ENCODE measurements around the gene ACTL6B.
"Not testable (repeated sequence)": the region's sequence is repeated elsewhere in the genome, so short reads cannot be mapped to it uniquely, and the experiment has no call there.

Gene ACTL6B

GRCh38 chr7:100673302-100673941 is 17.2 kb upstream of the ACTL6B start, which contains the start of gene GNB2:
TSS of gene GNB2 (plus strand) at chr7:100673740. CDS start at chr7:100676266, 2,526 bp downstream.
- peak; percentile 79 to 100 (median 98) for DNase-seq

- no peak for DNase-seq
Observed at GRCh38 chr7:100671353-100672327, 15.4 kb upstream of the ACTL6B start.

GRCh38 chr7:100670074-100670473 is 13.8 kb upstream of the ACTL6B start:
- no peak for DNase-seq

- not testable (repeated sequence) for DNase-seq
Observed at GRCh38 chr7:100669106-100669505, 12.9 kb upstream of the ACTL6B start.

- no peak for DNase-seq
Observed at GRCh38 chr7:100668069-100668449, 11.8 kb upstream of the ACTL6B start.

DNA sequence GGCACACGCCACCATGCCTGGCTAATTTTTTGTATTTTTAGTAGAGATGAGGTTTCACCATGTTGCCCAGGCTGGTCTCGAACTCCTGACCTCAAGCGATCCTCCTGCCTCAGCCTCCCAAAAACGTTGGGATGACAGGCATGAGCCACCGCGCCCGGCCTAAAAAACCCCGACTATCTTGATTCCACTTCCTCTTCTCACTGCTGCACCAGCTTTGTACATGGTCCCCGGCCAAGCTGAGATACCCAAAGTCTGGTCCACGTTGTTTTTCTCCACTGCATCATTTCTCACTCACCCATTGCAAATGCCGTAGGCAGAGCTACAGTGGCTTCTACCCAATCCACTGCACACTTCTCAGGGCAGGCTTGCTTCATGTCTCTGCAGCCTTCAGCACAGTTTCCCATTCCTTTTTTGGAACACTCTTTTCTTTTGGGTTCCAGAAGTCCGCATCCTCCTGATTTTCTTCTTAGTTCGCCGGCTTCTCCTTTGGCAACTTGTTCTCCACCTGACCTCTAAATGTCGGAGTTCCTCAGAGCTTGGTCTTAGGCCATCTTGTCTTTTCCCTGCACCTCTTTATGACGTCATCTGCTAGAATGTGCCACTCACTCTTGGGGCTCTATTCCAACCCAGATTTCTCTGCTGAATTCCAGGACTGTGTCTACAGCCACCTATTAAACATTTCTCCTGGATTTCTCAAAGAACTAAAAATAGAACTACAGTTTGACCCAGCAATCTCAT is 11.3 kb upstream of the ACTL6B start:
- no peak for DNase-seq

DNA sequence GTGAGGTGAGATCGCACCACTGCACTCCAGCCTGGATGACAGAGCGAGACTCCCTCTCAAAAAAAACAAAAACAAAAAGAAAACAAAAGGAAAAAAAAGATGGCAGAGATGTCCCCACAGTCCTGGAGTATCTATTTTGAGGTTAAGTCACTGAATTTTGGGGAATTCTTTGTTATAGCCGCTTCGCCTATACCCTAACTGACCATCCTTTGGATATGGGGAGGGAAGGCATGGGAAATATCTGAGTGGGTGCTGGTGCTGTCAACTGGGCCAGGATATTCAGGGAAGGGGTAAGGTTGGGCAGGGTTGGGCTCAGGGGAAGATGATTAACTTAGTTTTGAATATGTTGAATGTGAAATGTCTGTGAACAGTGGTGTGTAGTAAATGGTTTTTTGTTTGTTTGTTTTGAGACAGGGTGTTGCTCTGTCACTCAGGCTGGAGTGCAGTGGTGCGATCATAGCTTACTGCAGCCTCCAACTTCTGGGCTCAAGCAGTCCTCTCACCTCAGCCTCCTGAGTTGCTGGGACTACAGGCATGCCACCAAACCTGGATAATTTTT is 9.0 kb upstream of the ACTL6B start:
- no peak for DNase-seq

GRCh38 chr7:100662194-100662776 is 6.0 kb upstream of the ACTL6B start:
- not testable (repeated sequence) for DNase-seq

GRCh38 chr7:100654908-100655831 is 1.1 kb downstream of the ACTL6B start:
- DNase-seq: no peak

GRCh38 chr7:100649826-100650565 is 6.3 kb downstream of the ACTL6B start:
- DNase-seq: no peak

GRCh38 chr7:100642534-100642907 is 13.7 kb downstream of the ACTL6B start:
- DNase-seq: no peak

- no peak for DNase-seq
Observed at GRCh38 chr7:100641860-100642533, 14.3 kb downstream of the ACTL6B start.

- DNase-seq: no peak
Observed at GRCh38 chr7:100641463-100641859, 14.8 kb downstream of the ACTL6B start, which contains the start of gene TFR2. TSS of gene TFR2 (minus strand) at chr7:100641552. CDS start at chr7:100641509, 43 bp downstream.

DNA sequence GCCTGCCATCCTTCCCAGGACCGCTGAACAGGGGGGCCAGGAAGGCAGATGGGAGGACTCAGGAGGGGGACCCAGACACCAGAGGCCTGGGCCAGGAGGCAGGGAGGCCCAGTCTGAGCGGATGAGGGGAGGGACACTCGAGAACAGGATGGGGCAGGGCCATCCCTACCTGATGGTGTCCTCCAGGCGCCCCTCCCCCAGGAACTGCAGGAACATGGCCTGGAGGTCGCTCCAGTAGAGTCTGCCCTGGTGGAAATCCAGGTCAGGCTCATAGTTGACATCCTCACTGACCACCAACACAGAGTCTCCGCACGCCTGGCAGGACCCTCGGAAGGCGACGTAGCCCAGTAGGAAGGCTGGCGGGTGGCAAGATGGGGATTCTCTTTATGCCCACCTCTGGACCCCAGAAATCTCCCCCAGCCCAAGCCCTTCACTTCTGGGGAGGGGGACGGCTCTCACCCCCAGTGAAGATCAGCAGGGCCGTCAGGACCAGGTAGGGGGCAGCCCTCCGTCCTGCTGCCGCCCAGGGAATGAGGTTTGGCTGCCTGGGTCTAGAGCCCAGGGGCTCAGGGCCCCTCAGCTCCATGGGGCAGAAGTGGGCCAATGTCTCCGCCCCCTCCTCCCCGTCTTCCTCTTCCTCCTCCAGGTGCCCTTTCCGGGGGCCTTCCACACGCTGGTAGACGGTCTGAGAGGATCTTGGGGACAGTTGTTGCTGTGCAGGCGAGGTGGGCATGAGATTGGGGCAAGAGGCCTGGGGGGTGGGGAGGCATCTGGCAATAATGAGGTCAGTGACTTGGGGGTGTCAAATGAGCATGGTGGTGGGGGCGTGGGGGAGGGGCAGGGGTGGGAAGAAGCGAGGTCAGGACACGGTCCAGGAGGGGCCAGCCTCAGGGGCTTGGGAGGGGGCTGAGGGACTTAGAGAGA is 15.5 kb downstream of the ACTL6B start:
- DNase-seq: no peak

GRCh38 chr7:100639995-100640516 is 16.2 kb downstream of the ACTL6B start:
- no peak for DNase-seq

DNA sequence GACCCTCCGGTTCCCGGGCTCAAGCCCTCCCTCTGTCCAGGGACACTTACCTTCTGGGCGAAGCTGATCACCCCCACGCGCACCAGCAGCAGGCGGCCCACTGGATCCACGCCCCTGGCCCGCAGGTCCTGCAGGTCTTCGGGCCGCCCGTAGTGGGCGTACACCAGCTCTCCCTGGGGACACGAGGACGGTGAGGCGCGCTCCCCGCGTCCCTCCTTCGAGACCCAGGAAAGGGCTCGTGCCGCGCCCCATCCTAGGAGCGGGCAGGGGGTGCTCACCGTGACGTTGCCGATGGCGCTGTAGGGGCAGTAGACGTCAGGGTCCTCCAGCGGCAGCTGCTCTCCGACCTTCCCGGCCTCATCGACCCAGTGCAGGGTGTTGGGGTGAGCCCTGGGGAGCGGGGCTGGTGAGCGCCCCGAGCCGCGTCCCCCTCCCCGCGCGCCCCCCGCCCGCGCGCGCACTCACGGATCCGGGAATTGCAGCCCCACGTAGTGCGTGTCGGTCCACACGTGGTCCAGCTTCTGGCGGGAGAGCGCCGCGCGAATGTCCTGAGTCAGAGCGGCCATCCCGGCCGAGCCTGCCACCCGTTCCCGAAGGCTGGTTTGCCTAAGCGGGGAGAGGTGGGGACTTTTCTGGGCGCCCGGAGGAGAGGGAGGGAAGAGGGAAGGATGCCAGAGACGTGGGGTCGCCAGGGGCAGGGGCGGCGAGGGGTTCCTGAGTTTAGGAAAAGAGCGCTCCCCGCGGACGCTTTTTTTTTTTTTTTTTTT is 23.1 kb downstream of the ACTL6B start:
- peak in 9 of 56 donors; percentile 4 to 67 (median 15) for DNase-seq
